Adrenal gland (tissue), 12 donors: ENCODE results near the gene OR2G3. TPM values are rescaled to one million over a fixed set of nuclear protein-coding genes. Genes with fewer than 3 reads are reported as not detected.

Experiments
- DNase-seq, 7 donors: peaks; one replicate each; pipeline ENCODE4 v3.0.0-alpha.2; 2019 to 2020
- H3K27ac ChIP-seq, 5 donors: fragments of 200-600 bp; sonication (generic) in 4 of 5; 1 replicate in 3 of 5; 2 replicates in 2 of 5; pipeline versions ENCODE4 v1.5.1 to v1.8.0; 2016 to 2020; ENCODE audit warnings: mild to moderate bottlenecking in 1 of 5
- H3K27me3 ChIP-seq: fragments of 200-600 bp; 2 replicates; pipeline ENCODE4 v1.8.0; 2021
- H3K36me3 ChIP-seq, 2 donors: fragments of 200-600 bp; replicated peaks in 1 of 2; 1 replicate in 1 of 2; 2 replicates in 1 of 2; pipeline versions ENCODE4 v1.5.1 to v1.8.0; 2018 to 2022
- H3K4me1 ChIP-seq, 2 donors: fragments of 200-600 bp; replicated peaks in 1 of 2; 1 replicate in 1 of 2; 2 replicates in 1 of 2; pipeline versions ENCODE4 v1.5.1 to v1.8.0; 2018 to 2021
- H3K4me3 ChIP-seq, 4 donors: fragments of 200-600 bp; sonication (generic) in 3 of 4; one replicate each; pipeline ENCODE4 v1.5.1; 2016 to 2018
- H3K9me3 ChIP-seq, 3 donors: fragments of 200-600 bp; sonication (generic) in 1 of 3; replicated peaks in 1 of 3; 1 replicate in 2 of 3; 2 replicates in 1 of 3; pipeline versions ENCODE4 v1.5.1 to v1.8.0; 2016 to 2021
- POLR2A ChIP-seq, 2 donors: fragments of 450-650 bp; IDR thresholded peaks; one replicate each; pipeline ENCODE4 v1.6.1; 2017; ENCODE audit warnings: antibody characterized with exemption in 2 of 2, mild to moderate bottlenecking in 2 of 2, moderate library complexity in 1 of 2
- WGBS, 4 donors: extraction: QIAGEN DNeasy Blood & Tissue Kit in 2 of 4; methylation state at CpG; one replicate each; pipeline versions ENCODE4 v1.1.5 to v1.1.7; 2013 to 2017; 5-methylcytosine and 5-hydroxymethylcytosine counted together
- intact Hi-C, 2 donors: fragments of 100-400 bp; cut with DNase I; formaldehyde crosslinking; loops; one replicate each; pipeline versions ENCODE4 v1.14.1 to v1.15.0; 2022 to 2023
- polyA plus RNA-seq, 3 donors: library from polyadenylated mRNA; stranded (reverse); fragments of 200-250 nt in 2 of 3; fragments of 350-450 nt in 1 of 3; fragmentation: Illumina TruSeq in 1 of 3; extraction: RNeasy Lipid Tissue Mini Kit (QIAGEN cat#74804) in 1 of 3; gene quantifications; one replicate each; pipeline ENCODE4 v1.2.3, GENCODE V29; 2013 to 2014
- total RNA-seq, 9 donors: library from RNA; depleted of rRNA in 4 of 9; stranded (reverse); fragments of >200 nt in 4 of 9; fragments of 120-200 nt in 1 of 9; fragmentation: NEBNext Ultra II Directional in 1 of 9; extraction: Animal tissue kit (Norgen Biotek cat#: 25700) in 1 of 9; gene quantifications; one replicate each; pipeline versions ENCODE4 v1.1.0 to v1.2.4, GENCODE V29; 2013 to 2023
- TF ChIP-seq, protein P1 (sequence below), 6 experiments: fragments of 450-650 bp in 4 of 6; fragments of 200-600 bp in 2 of 6; sonication (generic) in 1 of 6; IDR thresholded peaks; 1 replicate in 5 of 6; 2 replicates in 1 of 6; pipeline versions ENCODE4 v1.5.1 to v1.8.0; 2016 to 2021; ENCODE audit warnings: antibody characterized with exemption in 6 of 6, mild to moderate bottlenecking in 2 of 6, moderate library complexity in 1 of 6
- donor health status: healthy with polysubstance abuse.
- donor health status: Bipolar disorder and iron deficiency.
- donor health status: DM: yes; HTN: yes; CAD: no.
- donor health status: DM: no; HTN: no; CAD: no.
- donor health status: DM: no; HTN: no; CAD: no.
- donor health status: DM: yes; HTN: yes; CAD: no.

Gene OR2G3
- total and polyA plus RNA-seq, 12 donors = not detected

- Histone ChIP-seq H3K27me3 (no peaks in the 10 kb centered on the region), H3K4me3 (no peak overlapping the region), H3K36me3 (no peaks in the 10 kb centered on the region), H3K27ac (no peak overlapping the region), H3K4me1 (no peaks in the 10 kb centered on the region), H3K9me3 (no peaks in the 10 kb centered on the region)
- TF ChIP-seq, protein P1, sequence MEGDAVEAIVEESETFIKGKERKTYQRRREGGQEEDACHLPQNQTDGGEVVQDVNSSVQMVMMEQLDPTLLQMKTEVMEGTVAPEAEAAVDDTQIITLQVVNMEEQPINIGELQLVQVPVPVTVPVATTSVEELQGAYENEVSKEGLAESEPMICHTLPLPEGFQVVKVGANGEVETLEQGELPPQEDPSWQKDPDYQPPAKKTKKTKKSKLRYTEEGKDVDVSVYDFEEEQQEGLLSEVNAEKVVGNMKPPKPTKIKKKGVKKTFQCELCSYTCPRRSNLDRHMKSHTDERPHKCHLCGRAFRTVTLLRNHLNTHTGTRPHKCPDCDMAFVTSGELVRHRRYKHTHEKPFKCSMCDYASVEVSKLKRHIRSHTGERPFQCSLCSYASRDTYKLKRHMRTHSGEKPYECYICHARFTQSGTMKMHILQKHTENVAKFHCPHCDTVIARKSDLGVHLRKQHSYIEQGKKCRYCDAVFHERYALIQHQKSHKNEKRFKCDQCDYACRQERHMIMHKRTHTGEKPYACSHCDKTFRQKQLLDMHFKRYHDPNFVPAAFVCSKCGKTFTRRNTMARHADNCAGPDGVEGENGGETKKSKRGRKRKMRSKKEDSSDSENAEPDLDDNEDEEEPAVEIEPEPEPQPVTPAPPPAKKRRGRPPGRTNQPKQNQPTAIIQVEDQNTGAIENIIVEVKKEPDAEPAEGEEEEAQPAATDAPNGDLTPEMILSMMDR (IDR thresholded peaks at IDR 0.05) = no peak
- no peak for TF ChIP-seq POLR2A (IDR thresholded peaks at IDR 0.05)
- intact Hi-C loops = no loop called here
- no peak for DNase-seq
- 47 to 94% (median 67%) methylated on average over 1 of the region's 1 CpG for WGBS, 4 donors
Observed at GRCh38 chr1:247574236-247574635, 31.1 kb upstream of the OR2G3 start.

DNA sequence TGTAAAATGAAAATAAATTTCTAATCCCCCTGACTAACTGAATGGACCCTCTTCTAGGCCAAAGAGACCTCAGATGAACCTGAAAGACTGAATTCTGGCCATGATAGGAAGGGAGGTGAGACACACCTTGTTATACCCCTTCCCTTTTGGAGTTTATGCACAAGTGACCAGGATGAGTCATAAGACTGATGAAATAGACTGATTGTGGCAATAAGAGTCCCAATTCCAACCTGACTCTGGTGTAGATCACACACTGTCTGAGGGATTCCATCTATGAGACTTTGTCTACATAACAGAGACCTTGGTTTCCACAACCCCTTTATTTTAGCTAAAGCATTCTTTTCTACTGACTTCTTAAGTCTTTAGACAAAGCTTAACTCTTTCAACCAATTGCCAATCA lies 30.7 kb upstream of the OR2G3 start:
- H3K4me3 ChIP-seq = no peak overlapping the region
- intact Hi-C loops = no loop called here
- no peaks in the 10 kb centered on the region for H3K9me3 ChIP-seq
- H3K4me1 ChIP-seq = no peaks in the 10 kb centered on the region
- H3K27me3 ChIP-seq = no peaks in the 10 kb centered on the region
- DNase-seq = no peak
- no peaks in the 10 kb centered on the region for H3K36me3 ChIP-seq
- H3K27ac ChIP-seq = no peak overlapping the region
- TF ChIP-seq, protein P1 (IDR thresholded peaks at IDR 0.05) = no peak
- no peak for TF ChIP-seq POLR2A (IDR thresholded peaks at IDR 0.05)

GRCh38 chr1:247576514-247576913 lies 28.9 kb upstream of the OR2G3 start:
- H3K36me3 ChIP-seq = no peaks in the 10 kb centered on the region
- H3K27ac ChIP-seq = no peak overlapping the region
- H3K4me3 ChIP-seq = no peak overlapping the region
- 24 to 29% (median 25%) methylated on average over 3 of the region's 3 CpGs for WGBS, 4 donors
- no peaks in the 10 kb centered on the region for H3K9me3 ChIP-seq
- no peaks in the 10 kb centered on the region for H3K4me1 ChIP-seq
- no peak for TF ChIP-seq POLR2A (IDR thresholded peaks at IDR 0.05)
- TF ChIP-seq, protein P1 (IDR thresholded peaks at IDR 0.05) = peak in 4 of 6 experiments; percentile 15 to 35 (median 27)
- no peak for DNase-seq
- intact Hi-C loops = no loop called here
- H3K27me3 ChIP-seq = no peaks in the 10 kb centered on the region

- no peak for TF ChIP-seq POLR2A (IDR thresholded peaks at IDR 0.05)
- WGBS, 4 donors = 73 to 81% (median 78%) methylated on average over 4 to 5 of the region's 5 CpGs
- Histone ChIP-seq H3K27ac (no peak overlapping the region), H3K9me3 (no peaks in the 10 kb centered on the region), H3K4me1 (no peaks in the 10 kb centered on the region), H3K27me3 (no peaks in the 10 kb centered on the region), H3K4me3 (no peak overlapping the region), H3K36me3 (no peaks in the 10 kb centered on the region)
- intact Hi-C loops = no loop called here
- DNase-seq = no peak
Observed at GRCh38 chr1:247578946-247579460, 26.4 kb upstream of the OR2G3 start.

DNA sequence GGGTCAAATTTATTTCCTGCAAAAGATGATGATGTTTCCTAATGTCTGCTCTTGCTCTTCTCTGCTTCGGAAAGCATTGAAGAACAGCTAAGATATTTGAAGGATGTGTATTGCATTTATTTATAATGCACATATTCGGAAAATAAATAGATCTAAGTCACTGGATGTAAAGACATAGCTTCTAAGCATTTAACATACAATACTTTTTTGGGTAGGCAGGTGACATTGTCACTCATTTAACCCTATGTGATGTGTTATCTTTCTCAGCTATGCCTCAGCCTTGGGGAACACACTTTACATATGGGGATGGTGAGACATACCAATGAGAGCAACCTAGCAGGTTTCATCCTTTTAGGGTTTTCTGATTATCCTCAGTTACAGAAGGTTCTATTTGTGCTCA lies 17.3 kb upstream of the OR2G3 start, which contains the start of gene OR2G2:
TSS of gene OR2G2 (plus strand) at position 301 of the 400 bp plus-strand sequence. CDS start at position 301, 0 bp downstream.
- intact Hi-C loops = no loop called here
- H3K36me3 ChIP-seq = no peaks in the 10 kb centered on the region
- H3K27me3 ChIP-seq = no peaks in the 10 kb centered on the region
- TF ChIP-seq, protein P1 (IDR thresholded peaks at IDR 0.05) = no peak
- no peak for TF ChIP-seq POLR2A (IDR thresholded peaks at IDR 0.05)
- no peak within 1 kb of the TSS for H3K4me3 ChIP-seq
- no peaks in the 10 kb centered on the region for H3K9me3 ChIP-seq
- WGBS, 4 donors = 77 to 82% (median 79%) methylated on average over 2 of the region's 2 CpGs
- no peak for DNase-seq
- H3K4me1 ChIP-seq = no peaks in the 10 kb centered on the region
- H3K27ac ChIP-seq = no peak within 1 kb of the TSS
